AG09309 (cell line): ENCODE results near the gene FRS2.
A peak's percentile ranks its signal among the peaks of the same experiment; 100 is the strongest.

Experiments
- DNase-seq: peaks from one replicate; pipeline ENCODE4 v3.0.0-alpha.2; 2010; ENCODE audit warnings: low read depth
- H3K4me3 ChIP-seq: 2 replicates; pipeline ENCODE4 v1.5.1; 2011; ENCODE audit warnings: mild to moderate bottlenecking, low read depth, low read length, moderate library complexity; ENCODE audit not compliant: control insufficient read depth
- CTCF ChIP-seq: IDR thresholded peaks from 2 replicates; pipeline ENCODE4 v1.5.1; 2011; ENCODE audit warnings: mild to moderate bottlenecking, low read depth, low read length, inconsistent platforms; ENCODE audit not compliant: insufficient read depth, control insufficient read depth; ENCODE audit errors: missing control alignments

The FRS2 gene

DNA sequence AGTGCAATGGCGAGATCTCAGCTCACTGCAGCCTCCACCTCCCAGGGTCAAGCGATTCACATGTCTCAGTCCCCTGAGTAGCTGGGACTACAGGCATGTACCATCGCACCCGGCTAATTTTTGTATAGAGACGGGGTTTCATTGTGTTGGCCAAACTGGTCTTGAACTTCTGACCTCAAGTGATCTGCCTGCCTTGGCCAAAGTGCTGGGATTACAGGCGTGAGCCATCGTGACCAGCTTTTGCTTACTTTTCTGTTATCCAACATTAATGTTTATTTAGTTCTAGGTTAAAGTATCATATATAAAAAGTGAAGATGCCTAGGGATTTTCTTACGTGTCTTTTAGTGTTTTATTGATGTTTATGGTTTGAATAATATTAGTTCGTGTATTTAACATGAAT lies 86.2 kb downstream of the FRS2 start:
- no peak overlapping the region for H3K4me3 ChIP-seq
- TF ChIP-seq CTCF = no peak
- DNase-seq = no peak

DNA sequence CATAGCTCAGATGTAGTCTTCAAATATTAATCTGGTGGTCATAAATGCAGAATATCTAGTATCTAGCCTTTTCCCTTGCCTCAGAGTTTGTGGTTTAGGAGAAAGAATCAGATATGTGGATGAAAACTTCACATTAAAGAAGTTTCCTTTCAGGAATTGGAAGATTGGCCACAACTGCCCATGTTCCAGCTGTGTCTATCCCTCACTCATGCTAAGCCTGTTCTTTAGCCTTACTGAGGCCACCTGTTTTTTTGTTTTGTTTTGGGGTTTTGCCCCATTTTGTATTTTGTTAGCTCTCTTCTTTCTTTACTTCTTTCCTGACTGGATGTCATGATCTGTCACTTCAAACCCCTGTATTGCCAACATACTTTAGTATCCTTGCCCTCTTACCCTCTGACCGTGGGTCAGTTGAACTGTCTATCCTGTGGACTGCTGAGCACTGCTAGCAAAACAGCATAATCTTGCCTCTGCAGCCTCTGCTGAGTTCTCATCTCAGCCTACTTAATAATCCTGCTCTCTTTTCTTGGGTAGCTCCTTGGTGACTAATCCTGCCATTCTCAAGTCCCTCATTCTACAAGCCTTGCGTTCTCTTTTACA lies 93.1 kb downstream of the FRS2 start:
- TF ChIP-seq CTCF = no peak

DNA sequence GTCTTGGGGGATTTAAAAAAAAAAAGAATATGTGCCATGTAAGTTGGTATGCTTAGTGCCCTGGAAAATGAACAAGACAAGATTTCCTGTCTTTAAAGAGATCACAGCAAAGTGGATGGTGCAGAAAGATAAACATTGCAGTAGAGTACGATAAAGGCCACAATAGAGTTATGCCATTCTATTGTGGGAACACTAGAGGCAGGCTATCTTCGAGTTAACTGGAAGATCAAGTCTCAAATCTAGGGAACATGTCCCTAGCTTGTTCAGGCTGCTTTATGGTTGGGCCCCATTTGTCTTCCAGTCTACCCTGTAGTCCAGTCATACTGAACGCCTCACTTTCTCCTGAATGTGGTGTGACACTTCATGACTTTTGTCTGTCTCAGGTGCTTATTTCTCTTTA lies 96.4 kb downstream of the FRS2 start:
- DNase-seq = no peak
- no peak for TF ChIP-seq CTCF

More for the DNA sequence above, 93.1 kb downstream of the FRS2 start:
- H3K4me3 ChIP-seq = no peak overlapping the region
- no peak for DNase-seq

GRCh38 chr12:69569236-69569635 lies 99.0 kb downstream of the FRS2 start:
- no peak for DNase-seq
- no peak for TF ChIP-seq CTCF
- no peak overlapping the region for H3K4me3 ChIP-seq

More for the DNA sequence above, 96.4 kb downstream of the FRS2 start:
- H3K4me3 ChIP-seq = no peak overlapping the region

DNA sequence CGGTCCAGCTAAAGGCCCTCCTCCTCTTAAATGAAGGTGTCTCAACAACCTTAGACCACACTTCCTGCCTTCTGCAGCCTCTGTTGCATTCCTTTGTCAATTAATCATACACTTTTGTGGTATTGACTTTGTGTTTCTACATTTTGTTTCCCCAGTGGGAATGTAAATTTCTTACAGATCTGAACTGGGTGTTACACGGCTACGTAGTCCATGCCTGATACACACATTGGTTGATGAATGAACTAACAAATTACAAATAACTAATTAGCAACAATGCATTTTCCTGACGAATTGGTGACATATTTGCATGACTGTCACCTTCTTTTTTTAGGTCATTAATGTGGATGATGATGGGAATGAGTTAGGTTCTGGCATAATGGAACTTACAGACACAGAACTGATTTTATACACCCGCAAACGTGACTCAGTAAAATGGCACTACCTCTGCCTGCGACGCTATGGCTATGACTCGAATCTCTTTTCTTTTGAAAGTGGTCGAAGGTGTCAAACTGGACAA lies 99.9 kb downstream of the FRS2 start:
- TF ChIP-seq CTCF = no peak
- H3K4me3 ChIP-seq = no peak overlapping the region
- DNase-seq = no peak

GRCh38 chr12:69570545-69571399 lies 100.6 kb downstream of the FRS2 start:
- peak; percentile 75 for TF ChIP-seq CTCF
- no peak overlapping the region for H3K4me3 ChIP-seq
- DNase-seq = no peak
